ENCODE data around the gene AMMECR1.
"Not testable (repeated sequence)": the region's sequence is repeated elsewhere in the genome, so short reads cannot be mapped to it uniquely, and the experiment has no call there.

AMMECR1 gene

DNA sequence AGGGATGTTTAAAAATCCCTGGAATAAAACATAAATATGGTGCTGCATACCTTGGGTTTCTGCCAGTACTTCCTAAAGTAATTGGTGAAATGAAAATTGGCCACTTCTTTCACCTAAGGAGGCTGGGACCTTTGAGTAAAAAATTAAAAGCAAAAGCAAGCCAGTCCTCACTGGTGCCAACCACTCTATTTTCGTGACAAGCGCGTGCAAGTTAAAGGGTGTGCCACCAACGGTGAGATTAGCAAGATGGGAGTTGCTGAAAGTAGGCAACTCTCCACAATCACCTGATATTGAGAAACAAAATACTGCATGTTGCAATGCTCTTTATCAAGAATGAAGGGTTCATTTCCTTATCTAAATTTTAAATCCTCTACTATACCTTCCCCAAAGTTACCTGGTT lies 21.1 kb upstream of the AMMECR1 start:
- TF ChIP-seq, protein P1, sequence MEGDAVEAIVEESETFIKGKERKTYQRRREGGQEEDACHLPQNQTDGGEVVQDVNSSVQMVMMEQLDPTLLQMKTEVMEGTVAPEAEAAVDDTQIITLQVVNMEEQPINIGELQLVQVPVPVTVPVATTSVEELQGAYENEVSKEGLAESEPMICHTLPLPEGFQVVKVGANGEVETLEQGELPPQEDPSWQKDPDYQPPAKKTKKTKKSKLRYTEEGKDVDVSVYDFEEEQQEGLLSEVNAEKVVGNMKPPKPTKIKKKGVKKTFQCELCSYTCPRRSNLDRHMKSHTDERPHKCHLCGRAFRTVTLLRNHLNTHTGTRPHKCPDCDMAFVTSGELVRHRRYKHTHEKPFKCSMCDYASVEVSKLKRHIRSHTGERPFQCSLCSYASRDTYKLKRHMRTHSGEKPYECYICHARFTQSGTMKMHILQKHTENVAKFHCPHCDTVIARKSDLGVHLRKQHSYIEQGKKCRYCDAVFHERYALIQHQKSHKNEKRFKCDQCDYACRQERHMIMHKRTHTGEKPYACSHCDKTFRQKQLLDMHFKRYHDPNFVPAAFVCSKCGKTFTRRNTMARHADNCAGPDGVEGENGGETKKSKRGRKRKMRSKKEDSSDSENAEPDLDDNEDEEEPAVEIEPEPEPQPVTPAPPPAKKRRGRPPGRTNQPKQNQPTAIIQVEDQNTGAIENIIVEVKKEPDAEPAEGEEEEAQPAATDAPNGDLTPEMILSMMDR (IDR thresholded peaks at IDR 0.05; ENCODE audit: low read depth, low read length, missing control alignments) = no peak
- no peak overlapping the region for H3K4me3 ChIP-seq (replicated peaks; ENCODE audit: low read depth, low read length)
- DNase-seq (ENCODE audit: extremely low read depth, low read depth) = no peak

DNA sequence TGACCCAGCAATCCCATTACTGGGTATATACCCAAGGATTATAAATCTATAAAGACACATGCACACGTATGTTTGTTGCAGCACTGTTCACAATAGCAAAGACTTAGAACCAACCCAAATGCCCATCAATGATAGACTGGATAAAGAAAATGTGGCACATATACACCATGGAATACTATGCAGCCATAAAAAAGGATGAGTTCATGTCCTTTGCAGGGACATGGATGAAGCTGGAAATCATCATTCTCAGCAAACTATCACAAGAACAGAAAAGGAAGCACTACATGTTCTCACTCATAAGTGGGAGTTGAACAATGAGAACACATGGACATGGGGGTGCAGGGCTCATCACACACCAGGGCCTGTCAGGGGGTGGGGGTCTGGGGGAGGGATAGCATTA lies 15.6 kb upstream of the AMMECR1 start:
- DNase-seq (ENCODE audit: extremely low read depth, low read depth); H3K4me3 ChIP-seq (replicated peaks; ENCODE audit: low read depth, low read length): not testable (repeated sequence)

DNA sequence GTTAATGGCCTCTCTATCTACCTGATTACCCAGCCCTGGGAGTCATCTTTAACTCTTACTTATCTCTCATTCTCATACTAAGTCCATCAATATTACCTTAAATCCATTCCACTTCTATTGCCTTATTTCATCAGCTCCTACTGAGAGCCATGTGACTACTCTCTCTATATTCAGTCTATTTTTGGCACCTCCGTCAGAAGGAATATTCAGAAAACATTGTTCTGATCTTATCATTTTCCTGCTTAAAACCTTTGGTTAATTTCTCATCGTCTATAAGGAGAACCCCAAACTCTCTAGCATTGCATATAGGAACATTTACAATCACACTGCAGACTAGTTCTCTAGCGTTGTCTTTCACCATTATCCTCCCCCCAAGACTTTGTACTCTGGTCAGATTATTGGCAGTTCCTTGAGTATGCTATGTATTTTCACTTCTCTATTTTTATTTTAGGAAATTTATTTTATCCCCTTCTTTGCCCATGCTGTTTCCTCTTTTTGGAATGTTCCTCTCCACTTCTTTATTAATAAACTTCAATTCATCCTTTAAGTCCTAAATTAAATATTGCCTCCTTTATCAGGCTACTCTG lies 13.7 kb upstream of the AMMECR1 start:
- H3K4me3 ChIP-seq (replicated peaks; ENCODE audit: low read depth, low read length) = no peak overlapping the region
- TF ChIP-seq, protein P1 (IDR thresholded peaks at IDR 0.05; ENCODE audit: low read depth, low read length, missing control alignments) = no peak
- no peak for DNase-seq (ENCODE audit: extremely low read depth, low read depth)

DNA sequence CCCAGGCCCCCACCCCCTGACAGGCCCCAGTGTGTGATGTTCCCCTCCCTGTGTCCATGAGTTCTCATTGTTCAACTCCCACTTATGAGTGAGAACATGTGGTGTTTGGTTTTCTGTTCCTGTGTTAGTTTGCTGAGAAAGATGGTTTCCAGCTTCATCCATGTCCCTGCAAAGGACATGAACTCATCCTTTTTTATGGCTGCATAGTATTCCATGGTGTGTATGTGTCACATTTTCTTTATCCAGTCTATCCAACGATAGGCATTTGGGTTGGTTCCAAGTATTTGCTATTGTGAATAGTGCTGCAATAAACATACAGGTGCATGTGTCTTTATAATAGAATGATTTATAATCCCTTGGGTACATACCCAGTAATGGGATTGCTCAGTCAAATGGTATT lies 10.7 kb upstream of the AMMECR1 start:
- DNase-seq (ENCODE audit: extremely low read depth, low read depth) = not testable (repeated sequence)

DNA sequence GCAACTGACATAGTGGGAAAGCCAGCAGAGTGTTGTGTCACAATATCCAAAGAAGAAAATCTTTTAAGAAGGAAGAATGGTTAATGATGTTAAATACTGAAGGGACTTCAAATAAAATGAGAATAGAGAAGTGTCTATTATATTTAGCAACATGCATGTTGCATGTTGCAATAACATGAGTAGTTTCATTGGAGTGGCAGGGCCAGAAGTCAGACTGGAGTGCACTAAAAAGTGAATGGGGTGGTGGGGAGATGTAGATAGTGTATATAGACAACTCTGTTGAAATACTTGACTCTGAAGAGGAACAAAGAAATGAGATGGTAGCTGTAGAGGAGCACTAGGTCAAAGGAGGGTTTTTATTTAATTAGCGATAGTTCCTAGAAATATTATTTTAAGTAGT lies 9.5 kb upstream of the AMMECR1 start:
- no peak for DNase-seq (ENCODE audit: extremely low read depth, low read depth)
- no peak overlapping the region for H3K4me3 ChIP-seq (replicated peaks; ENCODE audit: low read depth, low read length)
- TF ChIP-seq, protein P1 (IDR thresholded peaks at IDR 0.05; ENCODE audit: low read depth, low read length, missing control alignments) = no peak

More for the DNA sequence above, 10.7 kb upstream of the AMMECR1 start:
- H3K4me3 ChIP-seq (replicated peaks; ENCODE audit: low read depth, low read length) = not testable (repeated sequence)

DNA sequence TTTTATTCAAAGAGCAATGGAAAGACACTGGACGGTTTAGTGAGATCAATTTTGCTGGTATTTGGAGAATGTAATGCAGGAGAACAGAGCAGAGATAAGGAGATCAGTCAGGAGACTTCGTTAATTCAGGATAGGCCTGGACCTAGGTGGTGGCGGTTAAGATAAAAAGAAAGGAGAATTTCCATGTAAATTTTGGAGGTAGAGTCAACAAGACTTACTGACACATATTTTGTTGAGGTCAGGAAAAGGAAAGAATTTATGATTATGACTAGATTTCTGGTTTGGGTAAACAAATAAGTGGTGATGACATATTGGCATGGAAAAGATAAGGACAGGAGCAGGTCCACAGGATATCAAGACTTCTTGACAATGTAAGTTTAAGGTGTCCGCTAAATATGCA lies 8.8 kb upstream of the AMMECR1 start:
- no peak overlapping the region for H3K4me3 ChIP-seq (replicated peaks; ENCODE audit: low read depth, low read length)
- no peak for DNase-seq (ENCODE audit: extremely low read depth, low read depth)
- TF ChIP-seq, protein P1 (IDR thresholded peaks at IDR 0.05; ENCODE audit: low read depth, low read length, missing control alignments) = no peak

DNA sequence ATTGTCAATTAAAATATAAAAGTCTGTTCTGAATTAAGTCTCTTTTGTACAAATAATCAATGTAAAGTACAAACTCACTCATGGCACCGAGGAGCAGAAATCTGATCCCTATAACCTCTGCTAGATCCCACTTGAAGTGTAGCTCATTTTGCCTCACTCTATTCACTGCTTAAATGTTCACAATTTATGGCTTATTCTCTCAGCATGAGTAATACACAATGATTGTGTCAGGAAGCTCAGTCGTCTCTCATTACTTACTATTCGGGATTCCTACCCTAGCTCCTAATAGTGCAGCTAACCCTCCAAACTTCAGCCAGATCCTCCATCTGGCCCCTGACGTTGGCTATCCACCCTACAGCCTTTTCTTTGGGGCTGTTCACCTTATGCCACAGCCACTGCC lies 4.7 kb upstream of the AMMECR1 start:
- no peak for DNase-seq (ENCODE audit: extremely low read depth, low read depth)

DNA sequence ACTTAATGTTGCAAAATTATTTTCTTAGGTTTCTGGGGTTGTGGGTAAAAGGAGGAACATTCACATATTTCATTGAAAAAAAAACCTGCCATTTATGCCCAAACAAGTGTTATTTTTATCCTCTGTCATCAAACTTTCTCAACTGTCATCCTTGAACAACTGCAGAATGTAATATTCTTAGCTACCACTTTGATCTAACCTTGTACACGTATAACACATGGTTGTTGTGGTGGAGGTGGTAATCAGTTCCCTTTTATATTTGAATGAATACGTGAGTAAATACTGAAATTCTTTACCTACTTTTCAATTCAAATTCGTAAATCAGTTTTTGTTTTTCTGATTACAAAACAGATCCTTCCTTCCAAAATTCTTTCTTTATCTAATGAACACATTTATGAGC lies 3.8 kb upstream of the AMMECR1 start:
- H3K4me3 ChIP-seq (replicated peaks; ENCODE audit: low read depth, low read length) = no peak overlapping the region
- DNase-seq (ENCODE audit: extremely low read depth, low read depth) = no peak
- TF ChIP-seq, protein P1 (IDR thresholded peaks at IDR 0.05; ENCODE audit: low read depth, low read length, missing control alignments) = no peak

More for the DNA sequence above, 4.7 kb upstream of the AMMECR1 start:
- TF ChIP-seq, protein P1 (IDR thresholded peaks at IDR 0.05; ENCODE audit: low read depth, low read length, missing control alignments) = no peak
- no peak overlapping the region for H3K4me3 ChIP-seq (replicated peaks; ENCODE audit: low read depth, low read length)
